WTC11 (cell line): Measurements from ENCODE around the gene SLC34A1. TPM values are rescaled to one million over a fixed set of nuclear protein-coding genes. Genes with fewer than 3 reads are reported as not detected.
A peak's percentile ranks its signal among the peaks of the same experiment; 100 is the strongest.

ENCODE experiments used
- AFF4 ChIP-seq: sonication (generic); formaldehyde crosslinking; IDR thresholded peaks from 2 replicates; pipeline ENCODE4 v1.8.1; 2023; ENCODE audit warnings: mild to moderate bottlenecking, missing genetic modification reagents, borderline replicate concordance
- CREB1 ChIP-seq: sonication (generic); formaldehyde crosslinking; IDR thresholded peaks from 2 replicates; pipeline ENCODE4 v1.8.0; 2023; ENCODE audit warnings: mild to moderate bottlenecking, missing genetic modification reagents
- CTCF ChIP-seq: fragments of 200-600 bp; IDR thresholded peaks from 2 replicates; pipeline ENCODE4 v1.8.0; 2022; ENCODE audit warnings: antibody characterized with exemption
- ELF4 ChIP-seq: sonication (generic); formaldehyde crosslinking; IDR thresholded peaks from 2 replicates; pipeline ENCODE4 v1.8.1; 2022; ENCODE audit warnings: low read depth, mild to moderate bottlenecking, moderate library complexity, missing genetic modification reagents
- ESRRA ChIP-seq: sonication (generic); formaldehyde crosslinking; IDR thresholded peaks from 2 replicates; pipeline ENCODE4 v1.8.1; 2022; ENCODE audit warnings: mild to moderate bottlenecking, missing genetic modification reagents, borderline replicate concordance
- FOXP4 ChIP-seq: sonication (generic); formaldehyde crosslinking; IDR thresholded peaks from 2 replicates; pipeline ENCODE4 v1.8.0; 2022; ENCODE audit warnings: mild to moderate bottlenecking, missing genetic modification reagents
- GABPB1 ChIP-seq: sonication (generic); formaldehyde crosslinking; IDR thresholded peaks from 2 replicates; pipeline ENCODE4 v1.8.1; 2023; ENCODE audit warnings: mild to moderate bottlenecking, missing genetic modification reagents
- HMGA2 ChIP-seq: fragments of 250-450 bp; sonication (Bioruptor Pico); IDR thresholded peaks from 2 replicates; pipeline ENCODE4 v1.4.0; 2021; ENCODE audit warnings: mild to moderate bottlenecking, moderate library complexity
- JUN ChIP-seq: sonication (generic); formaldehyde crosslinking; IDR thresholded peaks from 2 replicates; pipeline ENCODE4 v1.8.0; 2023; ENCODE audit warnings: mild to moderate bottlenecking, missing genetic modification reagents
- MLX ChIP-seq: sonication (generic); formaldehyde crosslinking; IDR thresholded peaks from 2 replicates; pipeline ENCODE4 v1.8.1; 2023; ENCODE audit warnings: mild to moderate bottlenecking, missing genetic modification reagents, moderate library complexity
- MXD4 ChIP-seq: fragments of 250-450 bp; sonication (Bioruptor Pico); IDR thresholded peaks from 2 replicates; pipeline ENCODE4 v1.8.0; 2021; ENCODE audit warnings: mild to moderate bottlenecking, moderate library complexity, borderline replicate concordance
- OVOL2 ChIP-seq: fragments of 250-450 bp; sonication (Bioruptor Pico); IDR thresholded peaks from 2 replicates; pipeline ENCODE4 v1.9.0; 2021; ENCODE audit warnings: mild to moderate bottlenecking, borderline replicate concordance
- TP53 ChIP-seq: sonication (generic); formaldehyde crosslinking; IDR thresholded peaks from 2 replicates; pipeline ENCODE4 v1.8.1; 2023; ENCODE audit warnings: mild to moderate bottlenecking, missing genetic modification reagents
- ZBTB21 ChIP-seq: sonication (generic); formaldehyde crosslinking; IDR thresholded peaks from 2 replicates; pipeline ENCODE4 v1.8.1; 2023; ENCODE audit warnings: mild to moderate bottlenecking, missing genetic modification reagents, borderline replicate concordance
- ZNF121 ChIP-seq: sonication (generic); formaldehyde crosslinking; IDR thresholded peaks from 2 replicates; pipeline ENCODE4 v1.8.0; 2023; ENCODE audit warnings: missing genetic modification reagents
- ZNF138 ChIP-seq: sonication (generic); formaldehyde crosslinking; conservative IDR thresholded peaks from 2 replicates; pipeline ENCODE4 v1.8.1; 2022; ENCODE audit warnings: mild to moderate bottlenecking, moderate library complexity, missing genetic modification reagents
- ZNF219 ChIP-seq: sonication (generic); formaldehyde crosslinking; IDR thresholded peaks from 2 replicates; pipeline ENCODE4 v1.8.0; 2023; ENCODE audit warnings: missing genetic modification reagents, mild to moderate bottlenecking, borderline replicate concordance
- ZNF263 ChIP-seq: sonication (generic); formaldehyde crosslinking; IDR thresholded peaks from 2 replicates; pipeline ENCODE4 v1.8.1; 2022; ENCODE audit warnings: low read depth, mild to moderate bottlenecking, moderate library complexity, missing genetic modification reagents
- ZNF423 ChIP-seq: fragments of 250-450 bp; sonication (Bioruptor Pico); IDR thresholded peaks from 2 replicates; pipeline ENCODE4 v2.1.2; 2022; ENCODE audit warnings: mild to moderate bottlenecking, moderate library complexity
- ZNF671 ChIP-seq: fragments of 250-450 bp; sonication (Bioruptor Pico); IDR thresholded peaks from 2 replicates; pipeline ENCODE4 v1.8.0; 2021; ENCODE audit warnings: mild to moderate bottlenecking
- total RNA-seq: library from RNA; stranded (reverse); gene quantifications from 3 replicates; pipeline ENCODE4 v1.2.3, GENCODE V29; 2021
- TF ChIP-seq, protein P1 (sequence below): sonication (generic); formaldehyde crosslinking; IDR thresholded peaks from 2 replicates; pipeline ENCODE4 v1.8.0; 2023; ENCODE audit warnings: missing genetic modification reagents, mild to moderate bottlenecking, borderline replicate concordance
- TF ChIP-seq, protein P2 (sequence below): sonication (generic); formaldehyde crosslinking; IDR thresholded peaks from 2 replicates; pipeline ENCODE4 v1.8.1; 2022; ENCODE audit warnings: missing genetic modification reagents, borderline replicate concordance
- TF ChIP-seq, protein P3 (sequence below): sonication (generic); formaldehyde crosslinking; IDR thresholded peaks from 2 replicates; pipeline ENCODE4 v1.8.0; 2022; ENCODE audit warnings: mild to moderate bottlenecking, missing genetic modification reagents

SLC34A1 gene
- total RNA-seq, 1 experiment from 2014 or later = not detected

DNA sequence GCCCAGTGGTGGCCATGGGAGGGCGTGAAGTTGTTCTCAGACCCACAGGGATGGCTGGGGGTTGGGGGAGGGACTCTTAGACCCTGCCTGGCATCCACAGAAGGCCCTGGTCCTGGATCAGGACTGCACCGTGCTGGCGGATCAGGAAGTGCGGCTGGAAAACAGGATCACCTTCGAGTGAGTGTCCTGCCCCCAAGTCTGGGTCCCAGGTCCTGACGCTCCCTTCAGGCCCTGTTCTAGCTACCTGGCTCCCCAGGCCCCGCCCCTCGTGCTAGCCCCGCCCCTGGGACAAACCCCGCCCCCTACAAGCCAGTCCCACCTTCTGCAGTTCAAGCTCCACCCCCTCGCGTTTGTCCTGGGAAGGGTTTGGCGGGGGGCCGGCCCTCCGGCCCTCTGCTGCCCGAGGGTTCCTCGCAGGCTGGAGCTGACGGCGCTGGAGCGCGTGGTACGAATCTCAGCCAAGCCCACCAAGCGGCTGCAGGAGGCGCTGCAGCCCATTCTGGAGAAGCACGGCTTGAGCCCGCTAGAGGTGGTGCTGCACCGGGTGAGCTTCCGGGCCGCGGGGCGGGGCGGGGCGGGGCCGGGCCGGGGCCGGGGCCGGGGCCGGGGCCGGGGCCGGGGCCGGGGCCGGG is 13.6 kb upstream of the SLC34A1 start (continued):
- TF ChIP-seq AFF4 (0 out of 2 replicates have a peak, but pooled peaks have one; percentile 57), GABPB1 (peak; percentile 66), CREB1 (no peak), MLX (CRISPR knock-in tag) (no peak), ZNF138 (CRISPR knock-in tag) (0 out of 2 replicates have a peak, but pooled peaks have one; percentile 40), ZNF263 (CRISPR knock-in tag) (no peak), JUN (no peak), HMGA2 (no peak), ZNF423 (CRISPR knock-in tag) (no peak), ZNF219 (no peak), ZNF671 (CRISPR knock-in tag) (no peak), ELF4 (CRISPR knock-in tag) (no peak), MXD4 (CRISPR knock-in tag) (no peak), ZBTB21 (CRISPR knock-in tag) (peak; percentile 84), CTCF (peak; percentile 45; the same call in 1 of the 2 replicates), FOXP4 (CRISPR knock-in tag) (0 out of 2 replicates have a peak, but pooled peaks have one; percentile 12), OVOL2 (CRISPR knock-in tag) (no peak), ZNF121 (CRISPR knock-in tag) (no peak), ESRRA (CRISPR knock-in tag) (no peak), TP53 (peak; percentile 87; the same call in 1 of the 2 replicates)
- TF ChIP-seq, protein P1, sequence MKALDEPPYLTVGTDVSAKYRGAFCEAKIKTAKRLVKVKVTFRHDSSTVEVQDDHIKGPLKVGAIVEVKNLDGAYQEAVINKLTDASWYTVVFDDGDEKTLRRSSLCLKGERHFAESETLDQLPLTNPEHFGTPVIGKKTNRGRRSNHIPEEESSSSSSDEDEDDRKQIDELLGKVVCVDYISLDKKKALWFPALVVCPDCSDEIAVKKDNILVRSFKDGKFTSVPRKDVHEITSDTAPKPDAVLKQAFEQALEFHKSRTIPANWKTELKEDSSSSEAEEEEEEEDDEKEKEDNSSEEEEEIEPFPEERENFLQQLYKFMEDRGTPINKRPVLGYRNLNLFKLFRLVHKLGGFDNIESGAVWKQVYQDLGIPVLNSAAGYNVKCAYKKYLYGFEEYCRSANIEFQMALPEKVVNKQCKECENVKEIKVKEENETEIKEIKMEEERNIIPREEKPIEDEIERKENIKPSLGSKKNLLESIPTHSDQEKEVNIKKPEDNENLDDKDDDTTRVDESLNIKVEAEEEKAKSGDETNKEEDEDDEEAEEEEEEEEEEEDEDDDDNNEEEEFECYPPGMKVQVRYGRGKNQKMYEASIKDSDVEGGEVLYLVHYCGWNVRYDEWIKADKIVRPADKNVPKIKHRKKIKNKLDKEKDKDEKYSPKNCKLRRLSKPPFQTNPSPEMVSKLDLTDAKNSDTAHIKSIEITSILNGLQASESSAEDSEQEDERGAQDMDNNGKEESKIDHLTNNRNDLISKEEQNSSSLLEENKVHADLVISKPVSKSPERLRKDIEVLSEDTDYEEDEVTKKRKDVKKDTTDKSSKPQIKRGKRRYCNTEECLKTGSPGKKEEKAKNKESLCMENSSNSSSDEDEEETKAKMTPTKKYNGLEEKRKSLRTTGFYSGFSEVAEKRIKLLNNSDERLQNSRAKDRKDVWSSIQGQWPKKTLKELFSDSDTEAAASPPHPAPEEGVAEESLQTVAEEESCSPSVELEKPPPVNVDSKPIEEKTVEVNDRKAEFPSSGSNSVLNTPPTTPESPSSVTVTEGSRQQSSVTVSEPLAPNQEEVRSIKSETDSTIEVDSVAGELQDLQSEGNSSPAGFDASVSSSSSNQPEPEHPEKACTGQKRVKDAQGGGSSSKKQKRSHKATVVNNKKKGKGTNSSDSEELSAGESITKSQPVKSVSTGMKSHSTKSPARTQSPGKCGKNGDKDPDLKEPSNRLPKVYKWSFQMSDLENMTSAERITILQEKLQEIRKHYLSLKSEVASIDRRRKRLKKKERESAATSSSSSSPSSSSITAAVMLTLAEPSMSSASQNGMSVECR (CRISPR knock-in tag) = no peak; the same call in 1 of the 2 replicates
- TF ChIP-seq, protein P2, sequence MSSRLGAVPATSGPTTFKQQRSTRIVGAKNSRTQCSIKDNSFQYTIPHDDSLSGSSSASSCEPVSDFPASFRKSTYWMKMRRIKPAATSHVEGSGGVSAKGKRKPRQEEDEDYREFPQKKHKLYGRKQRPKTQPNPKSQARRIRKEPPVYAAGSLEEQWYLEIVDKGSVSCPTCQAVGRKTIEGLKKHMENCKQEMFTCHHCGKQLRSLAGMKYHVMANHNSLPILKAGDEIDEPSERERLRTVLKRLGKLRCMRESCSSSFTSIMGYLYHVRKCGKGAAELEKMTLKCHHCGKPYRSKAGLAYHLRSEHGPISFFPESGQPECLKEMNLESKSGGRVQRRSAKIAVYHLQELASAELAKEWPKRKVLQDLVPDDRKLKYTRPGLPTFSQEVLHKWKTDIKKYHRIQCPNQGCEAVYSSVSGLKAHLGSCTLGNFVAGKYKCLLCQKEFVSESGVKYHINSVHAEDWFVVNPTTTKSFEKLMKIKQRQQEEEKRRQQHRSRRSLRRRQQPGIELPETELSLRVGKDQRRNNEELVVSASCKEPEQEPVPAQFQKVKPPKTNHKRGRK = no peak
- TF ChIP-seq, protein P3, sequence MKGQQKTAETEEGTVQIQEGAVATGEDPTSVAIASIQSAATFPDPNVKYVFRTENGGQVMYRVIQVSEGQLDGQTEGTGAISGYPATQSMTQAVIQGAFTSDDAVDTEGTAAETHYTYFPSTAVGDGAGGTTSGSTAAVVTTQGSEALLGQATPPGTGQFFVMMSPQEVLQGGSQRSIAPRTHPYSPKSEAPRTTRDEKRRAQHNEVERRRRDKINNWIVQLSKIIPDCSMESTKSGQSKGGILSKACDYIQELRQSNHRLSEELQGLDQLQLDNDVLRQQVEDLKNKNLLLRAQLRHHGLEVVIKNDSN = no peak
